Activated T-helper 1 cell treated with anti-CD3 and anti-CD28 coated beads, Interleukin-12 subunit alpha, Interleukin-12 subunit beta, Interleukin-2, Interleukin-4 antibody, amounts not matched to agents 30 ng/mL and 10 ng/mL and 1 ng/mL, durations not matched to agents 14 hours and 24 hours and 36 hours (primary cell): ENCODE results near the gene XRCC2. TPM values are rescaled to one million over a fixed set of nuclear protein-coding genes. Genes with fewer than 3 reads are reported as not detected.

Experiments used
- DNase-seq: peaks from one replicate; pipeline ENCODE4 v3.0.0; 2021; ENCODE audit warnings: low spot score
- H3K27ac Mint-ChIP-seq: one replicate; pipeline ENCODE4 v1.8.0; 2021; ENCODE audit warnings: mild to moderate bottlenecking, mixed read lengths
- H3K27me3 Mint-ChIP-seq: one replicate; pipeline ENCODE4 v1.8.0; 2022; ENCODE audit warnings: mild to moderate bottlenecking, moderate library complexity, mixed read lengths; ENCODE audit not compliant: insufficient read depth
- H3K36me3 Mint-ChIP-seq: one replicate; pipeline ENCODE4 v1.8.0; 2021; ENCODE audit warnings: low read depth, mixed read lengths
- H3K4me1 Mint-ChIP-seq: one replicate; pipeline ENCODE4 v1.8.0; 2021; ENCODE audit warnings: low read depth, mixed read lengths
- H3K4me3 Mint-ChIP-seq: one replicate; pipeline ENCODE4 v1.8.0; 2021; ENCODE audit warnings: mild to moderate bottlenecking, moderate library complexity, mixed read lengths
- H3K9me3 Mint-ChIP-seq: one replicate; pipeline ENCODE4 v1.8.0; 2021; ENCODE audit warnings: mixed read lengths
- intact Hi-C: fragments of 100-400 bp; cut with micrococcal nuclease; formaldehyde crosslinking; loops from one replicate; pipeline ENCODE4 v1.15.1; 2024
- total RNA-seq: library from RNA; stranded (reverse); gene quantifications from 2 replicates; pipeline ENCODE4 v1.2.3, GENCODE V29; 2022

Gene XRCC2
- total RNA-seq, 1 donor from 2014 or later, result 24.0 TPM

GRCh38 chr7:152677808-152678670 lies 2.1 kb upstream of the XRCC2 start:
- peak overlapping the region; percentile 57 for H3K4me3 Mint-ChIP-seq
- H3K4me1 Mint-ChIP-seq, result peaks cover 12% of the 10 kb centered on the region
- H3K27me3 Mint-ChIP-seq, result no peaks in the 10 kb centered on the region
- intact Hi-C loops, result loop anchor here (2.0 to 10.0 kb wide), 5 partner anchors 533 to 1443 kb away; partner anchors contain the start of genes CHPF2, GALNT11 and PRKAG2
- no peak for DNase-seq
- H3K36me3 Mint-ChIP-seq, result peaks cover 4% of the 10 kb centered on the region
- H3K27ac Mint-ChIP-seq, result peak overlapping the region; percentile 34
- no peaks in the 10 kb centered on the region for H3K9me3 Mint-ChIP-seq

GRCh38 chr7:152674860-152675758 lies 832 bp downstream of the XRCC2 start:
- peaks cover 25% of the 10 kb centered on the region for H3K4me1 Mint-ChIP-seq
- peaks cover 11% of the 10 kb centered on the region for H3K36me3 Mint-ChIP-seq
- peak overlapping the region; percentile 95 for H3K27ac Mint-ChIP-seq
- DNase-seq, result peak; percentile 12
- intact Hi-C loops, result loop anchor here (5.0 to 10.0 kb wide), 4 partner anchors 530 to 1440 kb away; partner anchors contain the start of genes CHPF2 and GALNT11
- no peaks in the 10 kb centered on the region for H3K27me3 Mint-ChIP-seq
- H3K4me3 Mint-ChIP-seq, result peak overlapping the region; percentile 92
- no peaks in the 10 kb centered on the region for H3K9me3 Mint-ChIP-seq

DNA sequence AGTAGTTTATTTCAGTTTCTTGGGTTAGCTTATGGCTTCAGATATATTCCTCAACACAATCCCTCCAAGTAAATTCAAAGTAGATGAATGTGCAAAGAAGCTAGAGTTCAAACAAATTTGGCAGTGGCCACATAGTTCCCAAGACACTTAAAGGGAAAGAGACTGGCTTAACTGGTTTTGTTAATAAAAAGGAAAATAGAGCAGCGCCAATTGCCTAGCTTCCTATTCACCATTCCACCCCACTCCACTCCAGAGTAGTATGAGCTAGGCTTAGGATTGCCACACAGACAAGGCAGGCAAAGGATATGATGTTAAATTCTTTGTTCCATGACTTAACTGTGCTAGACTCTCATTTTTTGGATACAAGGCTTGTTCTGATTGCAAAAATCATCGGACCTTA lies 2.0 kb downstream of the XRCC2 start:
- no peaks in the 10 kb centered on the region for H3K27me3 Mint-ChIP-seq
- intact Hi-C loops, result loop anchor here (10.0 kb wide), 2 partner anchors 529 to 1439 kb away; partner anchors contain the start of gene CHPF2
- H3K4me3 Mint-ChIP-seq, result peak overlapping the region; percentile 13
- H3K27ac Mint-ChIP-seq, result no peak overlapping the region
- peaks cover 25% of the 10 kb centered on the region for H3K4me1 Mint-ChIP-seq
- H3K9me3 Mint-ChIP-seq, result no peaks in the 10 kb centered on the region
- DNase-seq, result no peak
- H3K36me3 Mint-ChIP-seq, result peaks cover 14% of the 10 kb centered on the region

- H3K36me3 Mint-ChIP-seq, result peaks cover 14% of the 10 kb centered on the region
- intact Hi-C loops, result loop anchor here (10.0 kb wide), 2 partner anchors 528 to 1438 kb away; partner anchors contain the start of gene CHPF2
- no peaks in the 10 kb centered on the region for H3K9me3 Mint-ChIP-seq
- peaks cover 31% of the 10 kb centered on the region for H3K4me1 Mint-ChIP-seq
- DNase-seq, result no peak
- no peak overlapping the region for H3K27ac Mint-ChIP-seq
- H3K4me3 Mint-ChIP-seq, result no peak overlapping the region
- no peaks in the 10 kb centered on the region for H3K27me3 Mint-ChIP-seq
Measured at GRCh38 chr7:152672626-152673025, 3.3 kb downstream of the XRCC2 start.

- Mint-ChIP-seq H3K27ac (no peak overlapping the region), H3K9me3 (no peaks in the 10 kb centered on the region), H3K27me3 (no peaks in the 10 kb centered on the region), H3K36me3 (peaks cover 14% of the 10 kb centered on the region), H3K4me3 (no peak overlapping the region), H3K4me1 (peaks cover 25% of the 10 kb centered on the region)
- DNase-seq, result no peak
- intact Hi-C loops, result loop anchor here (10.0 kb wide), 2 partner anchors 525 to 1435 kb away; partner anchors contain the start of gene CHPF2
Measured at GRCh38 chr7:152669758-152670157, 6.2 kb downstream of the XRCC2 start.

DNA sequence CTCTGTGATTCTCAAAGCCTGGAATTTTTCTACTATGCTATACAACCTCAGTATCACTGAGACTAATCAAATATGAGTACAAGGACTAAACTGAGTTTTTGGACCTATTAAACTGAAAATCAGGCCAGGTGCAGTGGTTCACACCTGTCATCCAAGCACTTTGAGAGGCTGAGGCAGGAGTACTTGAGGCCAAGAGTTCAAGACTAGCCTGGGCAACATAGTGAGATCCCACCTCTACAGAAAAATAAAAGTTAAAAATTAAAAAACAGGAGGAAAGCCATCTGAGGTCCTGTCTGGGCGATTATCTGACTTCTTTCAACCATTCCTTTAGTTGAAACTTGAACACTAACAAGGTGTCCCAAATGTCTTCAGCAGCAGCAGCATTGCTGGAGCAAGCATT lies 7.0 kb downstream of the XRCC2 start:
- no peak for DNase-seq
- Mint-ChIP-seq H3K27me3 (no peaks in the 10 kb centered on the region), H3K36me3 (peaks cover 16% of the 10 kb centered on the region), H3K4me1 (peaks cover 22% of the 10 kb centered on the region), H3K27ac (no peak overlapping the region), H3K4me3 (no peak overlapping the region), H3K9me3 (no peaks in the 10 kb centered on the region)
- intact Hi-C loops, result no loop called here

DNA sequence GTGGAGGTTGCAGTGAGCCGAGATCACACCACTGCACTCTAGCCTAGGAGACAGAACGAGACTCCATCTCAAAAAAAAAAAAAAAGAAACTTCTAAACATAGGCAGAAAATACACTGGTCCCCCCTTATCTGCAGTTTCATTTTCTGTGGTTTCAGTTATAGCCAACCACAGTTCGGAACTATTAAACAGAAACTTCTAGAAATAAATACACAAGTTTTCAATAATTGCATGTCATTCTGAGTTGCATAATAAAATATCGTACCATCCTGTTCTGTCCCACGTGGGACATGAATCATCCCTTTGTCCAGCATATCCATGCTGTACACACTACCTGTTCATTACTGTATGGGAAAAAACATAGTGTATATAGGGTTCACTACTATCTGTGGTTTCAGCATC lies 8.0 kb downstream of the XRCC2 start:
- H3K27ac Mint-ChIP-seq, result no peak overlapping the region
- H3K27me3 Mint-ChIP-seq, result no peaks in the 10 kb centered on the region
- H3K4me1 Mint-ChIP-seq, result peaks cover 19% of the 10 kb centered on the region
- DNase-seq, result no peak
- no peak overlapping the region for H3K4me3 Mint-ChIP-seq
- intact Hi-C loops, result no loop called here
- H3K9me3 Mint-ChIP-seq, result no peaks in the 10 kb centered on the region
- H3K36me3 Mint-ChIP-seq, result peaks cover 16% of the 10 kb centered on the region

- Mint-ChIP-seq H3K4me3 (no peak overlapping the region), H3K27me3 (no peaks in the 10 kb centered on the region), H3K4me1 (peaks cover 6% of the 10 kb centered on the region), H3K9me3 (no peaks in the 10 kb centered on the region), H3K36me3 (peaks cover 11% of the 10 kb centered on the region), H3K27ac (no peak overlapping the region)
- DNase-seq, result no peak
- intact Hi-C loops, result no loop called here
Measured at GRCh38 chr7:152666078-152666477, 9.9 kb downstream of the XRCC2 start.

- Mint-ChIP-seq H3K4me1 (peaks cover 7% of the 10 kb centered on the region), H3K27me3 (no peaks in the 10 kb centered on the region), H3K9me3 (no peaks in the 10 kb centered on the region), H3K4me3 (no peak overlapping the region), H3K27ac (no peak overlapping the region), H3K36me3 (peaks cover 10% of the 10 kb centered on the region)
- intact Hi-C loops, result no loop called here
- no peak for DNase-seq
Measured at GRCh38 chr7:152664636-152665035, 11.3 kb downstream of the XRCC2 start.

GRCh38 chr7:152663931-152664330 lies 12.0 kb downstream of the XRCC2 start:
- H3K36me3 Mint-ChIP-seq, result peaks cover 16% of the 10 kb centered on the region
- H3K4me3 Mint-ChIP-seq, result no peak overlapping the region
- no peak overlapping the region for H3K27ac Mint-ChIP-seq
- H3K27me3 Mint-ChIP-seq, result no peaks in the 10 kb centered on the region
- DNase-seq, result no peak
- no peaks in the 10 kb centered on the region for H3K9me3 Mint-ChIP-seq
- intact Hi-C loops, result no loop called here
- H3K4me1 Mint-ChIP-seq, result peaks cover 12% of the 10 kb centered on the region

DNA sequence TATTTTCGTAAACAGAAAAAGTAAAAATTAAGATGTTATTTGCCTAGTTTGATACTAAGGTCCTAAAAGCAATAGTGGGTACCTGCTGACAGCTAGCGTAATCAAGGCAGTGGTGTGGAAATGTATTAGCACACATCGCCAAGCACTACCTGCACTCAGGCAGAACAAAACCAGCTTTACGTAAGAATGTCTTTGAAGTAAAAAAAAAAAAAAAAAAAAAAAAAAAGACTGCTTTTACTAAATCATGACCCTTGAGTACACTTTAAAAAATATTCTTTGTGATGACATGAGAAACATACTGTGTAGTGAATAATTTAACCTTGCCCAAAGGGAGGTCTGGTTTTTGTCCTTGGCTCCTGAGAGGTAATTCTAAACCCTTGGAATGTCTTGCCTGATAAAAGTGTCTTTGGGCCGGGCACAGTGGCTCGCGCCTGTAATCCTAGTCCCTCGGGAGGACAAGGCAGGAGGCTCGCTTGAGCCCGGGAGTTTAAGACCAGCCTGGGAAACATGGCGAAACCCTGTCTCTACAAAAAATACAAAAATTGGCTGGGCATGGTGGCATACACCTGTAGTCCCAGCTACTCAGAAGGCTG lies 12.7 kb downstream of the XRCC2 start:
- intact Hi-C loops, result no loop called here
- Mint-ChIP-seq H3K4me1 (peaks cover 16% of the 10 kb centered on the region), H3K27ac (peak overlapping the region; percentile 34), H3K9me3 (no peaks in the 10 kb centered on the region), H3K27me3 (no peaks in the 10 kb centered on the region), H3K36me3 (peaks cover 21% of the 10 kb centered on the region), H3K4me3 (no peak overlapping the region)
- no peak for DNase-seq

DNA sequence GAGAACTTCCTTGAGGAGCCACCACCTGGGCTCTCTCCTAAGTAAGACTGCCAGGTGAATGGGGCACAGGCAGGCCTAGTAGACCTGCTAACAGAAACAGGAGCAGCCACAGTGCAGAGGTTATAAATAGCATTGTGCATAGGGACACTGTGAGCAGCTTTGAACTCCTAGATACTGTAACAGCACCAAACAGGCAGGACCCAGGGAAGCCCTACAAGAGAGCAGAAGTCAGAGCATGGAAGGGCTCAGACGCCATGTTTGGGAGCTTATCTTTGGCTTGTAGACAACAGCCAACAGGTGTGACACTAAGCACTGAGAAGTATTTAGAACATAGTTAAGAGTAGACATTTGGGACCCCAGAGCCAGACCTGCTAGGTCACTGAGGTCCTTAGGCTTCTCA lies 14.5 kb downstream of the XRCC2 start:
- intact Hi-C loops, result no loop called here
- H3K27ac Mint-ChIP-seq, result no peak overlapping the region
- H3K4me1 Mint-ChIP-seq, result peaks cover 12% of the 10 kb centered on the region
- no peaks in the 10 kb centered on the region for H3K9me3 Mint-ChIP-seq
- no peaks in the 10 kb centered on the region for H3K27me3 Mint-ChIP-seq
- H3K4me3 Mint-ChIP-seq, result no peak overlapping the region
- DNase-seq, result no peak
- peaks cover 22% of the 10 kb centered on the region for H3K36me3 Mint-ChIP-seq
